Measurements from ENCODE around the gene ERFE.
A peak's percentile ranks its signal among the peaks of the same experiment; 100 is the strongest.

The ERFE gene

GRCh38 chr2:238149841-238150572 lies 8.8 kb upstream of the ERFE start:
- TF ChIP-seq, protein P1, sequence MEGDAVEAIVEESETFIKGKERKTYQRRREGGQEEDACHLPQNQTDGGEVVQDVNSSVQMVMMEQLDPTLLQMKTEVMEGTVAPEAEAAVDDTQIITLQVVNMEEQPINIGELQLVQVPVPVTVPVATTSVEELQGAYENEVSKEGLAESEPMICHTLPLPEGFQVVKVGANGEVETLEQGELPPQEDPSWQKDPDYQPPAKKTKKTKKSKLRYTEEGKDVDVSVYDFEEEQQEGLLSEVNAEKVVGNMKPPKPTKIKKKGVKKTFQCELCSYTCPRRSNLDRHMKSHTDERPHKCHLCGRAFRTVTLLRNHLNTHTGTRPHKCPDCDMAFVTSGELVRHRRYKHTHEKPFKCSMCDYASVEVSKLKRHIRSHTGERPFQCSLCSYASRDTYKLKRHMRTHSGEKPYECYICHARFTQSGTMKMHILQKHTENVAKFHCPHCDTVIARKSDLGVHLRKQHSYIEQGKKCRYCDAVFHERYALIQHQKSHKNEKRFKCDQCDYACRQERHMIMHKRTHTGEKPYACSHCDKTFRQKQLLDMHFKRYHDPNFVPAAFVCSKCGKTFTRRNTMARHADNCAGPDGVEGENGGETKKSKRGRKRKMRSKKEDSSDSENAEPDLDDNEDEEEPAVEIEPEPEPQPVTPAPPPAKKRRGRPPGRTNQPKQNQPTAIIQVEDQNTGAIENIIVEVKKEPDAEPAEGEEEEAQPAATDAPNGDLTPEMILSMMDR (IDR thresholded peaks at IDR 0.05; ENCODE audit: low read depth, low read length), result no peak
- no peak for DNase-seq (ENCODE audit: extremely low read depth, low read depth)

GRCh38 chr2:238150686-238151085 lies 8.1 kb upstream of the ERFE start:
- TF ChIP-seq, protein P1 (IDR thresholded peaks at IDR 0.05; ENCODE audit: low read depth, low read length), result no peak
- no peak for DNase-seq (ENCODE audit: extremely low read depth, low read depth)

DNA sequence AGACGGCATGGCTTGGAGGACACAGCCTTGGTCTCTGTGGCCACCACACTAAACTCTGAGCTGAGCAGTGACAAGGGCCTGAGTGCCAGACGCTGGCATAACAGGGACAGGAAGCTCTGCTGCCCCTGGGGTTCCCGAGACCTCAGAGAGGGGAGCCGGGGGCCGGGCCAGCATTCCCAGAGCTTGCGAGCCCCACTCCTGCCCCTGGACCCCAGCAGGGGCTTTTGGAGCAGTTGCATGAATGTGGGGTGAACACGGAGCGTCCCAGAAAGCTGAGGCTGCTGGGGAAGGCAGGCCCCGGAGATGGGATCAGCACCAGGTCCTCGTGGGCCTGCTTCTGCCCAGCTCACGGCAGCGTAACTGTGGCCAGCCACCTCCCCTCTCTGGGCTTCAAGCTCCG lies 7.6 kb upstream of the ERFE start:
- TF ChIP-seq, protein P1 (IDR thresholded peaks at IDR 0.05; ENCODE audit: low read depth, low read length), result no peak
- DNase-seq (ENCODE audit: extremely low read depth, low read depth), result no peak

- TF ChIP-seq, protein P1 (IDR thresholded peaks at IDR 0.05; ENCODE audit: low read depth, low read length), result no peak
- no peak for DNase-seq (ENCODE audit: extremely low read depth, low read depth)
Measured at GRCh38 chr2:238151628-238152235, 7.0 kb upstream of the ERFE start.

DNA sequence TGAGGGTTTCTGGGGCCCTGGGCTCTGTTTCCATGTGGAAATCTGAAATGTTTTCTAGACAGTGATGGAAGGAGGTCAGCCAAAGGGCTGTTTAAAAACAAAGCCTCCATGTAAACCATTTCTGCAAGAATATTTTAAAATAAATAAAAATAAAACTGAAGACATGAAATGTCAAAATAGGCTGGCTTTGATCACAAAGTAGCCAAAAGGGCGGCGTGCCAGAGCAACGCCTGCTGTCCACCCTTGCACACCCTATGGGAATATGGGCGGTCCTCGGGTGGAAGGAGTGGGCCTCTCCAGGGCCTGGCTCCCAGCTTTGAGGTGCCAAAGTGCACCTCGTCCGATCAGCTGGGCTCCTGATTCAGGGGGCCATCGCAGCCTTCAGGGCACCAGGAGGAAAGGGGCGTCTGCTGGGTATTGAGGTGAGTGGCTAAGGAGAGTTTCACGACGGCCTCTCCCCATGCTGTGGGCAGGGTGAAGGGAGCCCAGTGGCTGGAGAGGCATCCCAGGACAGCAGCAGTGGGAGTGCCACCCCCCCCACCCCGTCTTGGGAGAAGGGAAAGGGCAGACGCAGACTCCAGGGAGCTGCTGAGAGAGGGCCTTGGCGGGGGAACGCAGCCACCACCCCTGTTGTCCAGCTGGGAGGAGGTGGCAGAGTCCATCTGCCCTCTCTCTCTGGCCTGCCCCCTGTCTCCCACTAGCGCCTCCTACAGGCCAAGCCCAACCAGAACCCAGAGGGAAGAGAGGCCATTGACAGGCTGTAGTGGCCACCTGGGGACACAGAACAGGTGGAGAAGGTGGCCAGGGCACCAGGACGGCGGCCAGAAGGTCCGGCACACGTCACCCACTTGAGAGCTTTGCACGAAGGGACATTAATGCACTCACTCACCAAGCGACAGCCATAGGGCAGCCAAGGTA lies 5.7 kb upstream of the ERFE start:
- no peak for DNase-seq (ENCODE audit: extremely low read depth, low read depth)

DNA sequence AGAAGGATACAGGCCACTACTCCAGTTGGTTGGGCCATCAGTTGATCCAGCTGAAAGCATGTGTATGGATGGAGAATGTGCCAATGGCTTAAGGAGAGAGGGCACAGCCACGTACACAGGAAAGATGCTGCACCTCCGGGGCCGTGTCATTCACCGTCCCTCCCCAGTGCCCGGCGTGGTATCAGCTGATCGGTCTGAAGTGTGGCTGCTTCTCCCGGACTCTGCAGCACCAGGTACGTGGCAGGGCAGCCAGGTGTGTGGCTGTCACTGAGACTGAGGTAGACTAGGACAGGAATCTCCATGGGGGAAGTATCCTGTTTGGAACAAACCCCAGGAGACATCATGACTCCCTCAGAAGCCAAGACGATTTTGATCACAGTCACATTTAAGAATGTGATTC lies 4.2 kb upstream of the ERFE start:
- DNase-seq (ENCODE audit: extremely low read depth, low read depth), result no peak
- TF ChIP-seq, protein P1 (IDR thresholded peaks at IDR 0.05; ENCODE audit: low read depth, low read length), result no peak

More for the DNA sequence above, 5.7 kb upstream of the ERFE start:
- TF ChIP-seq, protein P1 (IDR thresholded peaks at IDR 0.05; ENCODE audit: low read depth, low read length), result peak; percentile 20

Measured in AG09319 (cell line).